IMR-90 (cell line): ENCODE measurements around the gene CD28. TPM values are rescaled to one million over a fixed set of nuclear protein-coding genes. Genes with fewer than 3 reads are reported as not detected.

Experiments used
- ATAC-seq: fragments of 200-7000 bp; cut with Tn5 transposase; 2 replicates; pipeline ENCODE4 v1.9.1; 2020; ENCODE audit warnings: low read depth, mild to moderate bottlenecking, moderate library complexity
- BruUV-seq: library from RNA; stranded (reverse); fragments of 400-500 nt; replicated peaks from 2 replicates; lab custom pipeline; 2021; lab: Mats Ljungman, UMichigan
- CTCF ChIA-PET: fragments of 300-600 bp; formaldehyde crosslinking; extraction: SDS; loops from one replicate; lab custom pipeline; 2021; ENCODE audit warnings: antibody characterized with exemption; lab: Yijun Ruan, JAX
- POLR2A ChIA-PET: fragments of 300-600 bp; sonication (Branson Sonifier 250); formaldehyde crosslinking; loops from one replicate; lab custom pipeline; 2022; ENCODE audit warnings: antibody characterized with exemption; ENCODE audit not compliant: unreplicated experiment; lab: Charles Lee
- DNase-seq: peaks from one replicate; pipeline ENCODE4 v3.0.0; 2013
- H2AFZ ChIP-seq: replicated peaks from 2 replicates; pipeline ENCODE3; 2013; ENCODE audit warnings: low read length, mild to moderate bottlenecking; ENCODE audit not compliant: poor library complexity
- H2AK5ac ChIP-seq: 2 replicates; pipeline ENCODE4 v1.6.1; 2013; ENCODE audit warnings: low read depth, low read length, inconsistent platforms
- H2AK9ac ChIP-seq: replicated peaks from 2 replicates; pipeline ENCODE3; 2013; ENCODE audit warnings: mild to moderate bottlenecking, low read depth, low read length, moderate library complexity; ENCODE audit not compliant: poor library complexity
- H2BK120ac ChIP-seq: 2 replicates; pipeline ENCODE4 v1.6.1; 2013; ENCODE audit warnings: low read depth, low read length, inconsistent platforms
- H2BK15ac ChIP-seq: 3 replicates; pipeline ENCODE4 v1.6.1; 2013; ENCODE audit warnings: low read depth, low read length, inconsistent platforms
- H2BK20ac ChIP-seq: 2 replicates; pipeline ENCODE4 v1.6.1; 2013; ENCODE audit warnings: low read depth, mild to moderate bottlenecking, inconsistent platforms, low read length, moderate library complexity
- H2BK5ac ChIP-seq: 2 replicates; pipeline ENCODE4 v1.6.1; 2013; ENCODE audit warnings: mild to moderate bottlenecking, low read depth, low read length, inconsistent platforms; ENCODE audit not compliant: poor library complexity, severe bottlenecking
- H3K14ac ChIP-seq: replicated peaks from 2 replicates; pipeline ENCODE4 v1.6.1; 2013; ENCODE audit warnings: low read depth, low read length, inconsistent platforms
- H3K18ac ChIP-seq: 2 replicates; pipeline ENCODE4 v1.6.1; 2013; ENCODE audit warnings: low read depth, low read length, control low read depth
- H3K23ac ChIP-seq: 2 replicates; pipeline ENCODE4 v1.6.1; 2013; ENCODE audit warnings: low read depth, low read length, inconsistent platforms
- H3K27ac ChIP-seq: 2 replicates; pipeline ENCODE4 v1.5.1; 2013; ENCODE audit warnings: mild to moderate bottlenecking, control low read depth, low read length; ENCODE audit not compliant: insufficient read depth
- H3K27me3 ChIP-seq: 2 replicates; pipeline ENCODE4 v1.6.1; 2013; ENCODE audit warnings: low read length; ENCODE audit not compliant: control insufficient read depth, insufficient read depth
- H3K36me3 ChIP-seq: 2 replicates; pipeline ENCODE4 v1.6.1; 2013; ENCODE audit warnings: low read length, mixed read lengths; ENCODE audit not compliant: control insufficient read depth, insufficient read depth
- H3K4ac ChIP-seq: 2 replicates; pipeline ENCODE4 v1.6.1; 2013; ENCODE audit warnings: low read depth, low read length, inconsistent platforms
- H3K4me1 ChIP-seq: 2 replicates; pipeline ENCODE4 v1.6.1; 2013; ENCODE audit warnings: low read length, mixed read lengths; ENCODE audit not compliant: control insufficient read depth, insufficient read depth
- H3K4me2 ChIP-seq: 2 replicates; pipeline ENCODE4 v1.6.1; 2013; ENCODE audit warnings: low read depth, mild to moderate bottlenecking, control low read depth, low read length, moderate library complexity
- H3K4me3 ChIP-seq: 2 replicates; pipeline ENCODE4 v1.5.1; 2013; ENCODE audit warnings: low read depth, mild to moderate bottlenecking, control low read depth, low read length, moderate library complexity; ENCODE audit not compliant: insufficient read depth
- H3K56ac ChIP-seq: 2 replicates; pipeline ENCODE4 v1.6.1; 2013; ENCODE audit warnings: low read length, inconsistent platforms; ENCODE audit not compliant: insufficient read depth; ENCODE audit errors: extremely low read depth
- H3K79me1 ChIP-seq, 2 experiments: 2 replicates each; pipeline ENCODE4 v1.6.1; 2013; ENCODE audit warnings: low read length in 2 of 2, inconsistent platforms in 1 of 2, low read depth in 1 of 2
- H3K9ac ChIP-seq: 2 replicates; pipeline ENCODE4 v1.6.1; 2013; ENCODE audit warnings: low read depth, low read length, control low read depth
- H3K9me1 ChIP-seq: 2 replicates; pipeline ENCODE4 v1.6.1; 2013; ENCODE audit warnings: low read length, inconsistent platforms; ENCODE audit not compliant: insufficient read depth
- H3K9me3 ChIP-seq: 2 replicates; pipeline ENCODE4 v1.6.1; 2013; ENCODE audit warnings: low read length; ENCODE audit not compliant: control insufficient read depth, insufficient read depth
- H4K20me1 ChIP-seq: 2 replicates; pipeline ENCODE4 v1.6.1; 2013; ENCODE audit warnings: low read length, inconsistent platforms; ENCODE audit not compliant: insufficient read depth
- H4K5ac ChIP-seq: 2 replicates; pipeline ENCODE4 v1.6.1; 2013; ENCODE audit warnings: mild to moderate bottlenecking, low read depth, low read length, control low read depth
- H4K8ac ChIP-seq, 2 experiments: 2 replicates each; pipeline ENCODE4 v1.6.1; 2013; ENCODE audit warnings: low read depth in 2 of 2, low read length in 2 of 2, control low read depth in 1 of 2, inconsistent platforms in 1 of 2
- H4K91ac ChIP-seq: 2 replicates; pipeline ENCODE4 v1.6.1; 2013; ENCODE audit warnings: low read depth, low read length, inconsistent platforms; ENCODE audit not compliant: insufficient read depth
- CEBPB ChIP-seq: IDR thresholded peaks from 2 replicates; pipeline ENCODE4 v1.6.1; 2012; ENCODE audit warnings: low read depth, low read length, improper control_type of control experiment
- RAD21 ChIP-seq: IDR thresholded peaks from 2 replicates; pipeline ENCODE4 v1.6.1; 2012; ENCODE audit warnings: low read length, improper control_type of control experiment
- RFX5 ChIP-seq: IDR thresholded peaks from 2 replicates; pipeline ENCODE4 v1.8.0; 2012; ENCODE audit warnings: low read depth, mild to moderate bottlenecking, low read length, moderate library complexity
- USF2 ChIP-seq: fragments of 150-350 bp; IDR thresholded peaks from 2 replicates; pipeline ENCODE4 v1.6.1; 2017; ENCODE audit warnings: mild to moderate bottlenecking, antibody characterized with exemption, low read length, low read depth
- WGBS, 2 experiments: methylation state at CpG; one replicate each; pipeline versions ENCODE4 v1.1.5 to v1.1.7; 2013; ENCODE audit warnings: missing lambda C conversion rate in 2 of 2; ENCODE audit not compliant: insufficient read length in 1 of 2; ENCODE audit errors: extremely low coverage in 2 of 2; 5-methylcytosine and 5-hydroxymethylcytosine counted together
- dilution Hi-C: fragments of 300-500 bp; cut with HindIII; formaldehyde crosslinking; loops from one replicate; pipeline ENCODE4 v1.14.3; 2018; ENCODE audit warnings: low sequenced_read_pairs; ENCODE audit not compliant: unreplicated experiment
- in situ Hi-C: fragments of 300-500 bp; cut with MboI; formaldehyde crosslinking; loops from 3 replicates; pipeline ENCODE4 v1.14.3; 2019; ENCODE audit warnings: low sequenced_read_pairs, inconsistent platforms, mixed read lengths
- intact Hi-C: fragments of 100-400 bp; cut with micrococcal nuclease; formaldehyde crosslinking; loops from 2 replicates; pipeline ENCODE4 v1.10.0; 2022
- polyA plus RNA-seq, 3 experiments: library from polyadenylated mRNA; depleted of rRNA; stranded (reverse); fragments of >200 nt; gene quantifications; 2 replicates each; pipeline ENCODE4 v1.2.3, GENCODE V29; 2012; ENCODE audit warnings: low replicate concordance in 1 of 3
- total RNA-seq: library from RNA; depleted of rRNA; stranded (reverse); fragments of >200 nt; gene quantifications from 2 replicates; pipeline ENCODE4 v1.2.3, GENCODE V29; 2012

The CD28 gene
- total and polyA plus RNA-seq, 2 of the 4 experiments (the other 2 are of a cell fraction), result not detected

GRCh38 chr2:203688798-203689197 is 17.6 kb upstream of the CD28 start:
- CTCF ChIA-PET, result no interaction called here
- no peak overlapping the region for H4K5ac ChIP-seq
- in situ Hi-C loops, result no loop called here
- ATAC-seq, result peak; percentile 18
- H4K91ac ChIP-seq, result no peak overlapping the region
- intact Hi-C loops, result loop anchor here (5.0 kb wide), 1 partner anchor 94 kb away; no protein-coding TSS in a partner anchor
- dilution Hi-C loops, result no loop called here
- H3K9me3 ChIP-seq, result no peaks in the 10 kb centered on the region
- H3K4me2 ChIP-seq, result no peak overlapping the region
- H3K9me1 ChIP-seq, result peaks cover 17% of the 10 kb centered on the region
- H3K4me1 ChIP-seq, result peaks cover 22% of the 10 kb centered on the region
- H2BK5ac ChIP-seq, result no peak overlapping the region
- no peaks in the 10 kb centered on the region for H4K20me1 ChIP-seq
- peak overlapping the region; percentile 22 for H3K14ac ChIP-seq
- no peaks in the 10 kb centered on the region for H3K79me1 ChIP-seq
- H3K23ac ChIP-seq, result no peak overlapping the region
- H3K4me3 ChIP-seq, result no peak overlapping the region
- H3K36me3 ChIP-seq, result no peaks in the 10 kb centered on the region
- DNase-seq, result peak; percentile 78
- H2AK5ac ChIP-seq, result no peak overlapping the region
- TF ChIP-seq USF2, result no peak
- 0 out of 2 replicates have a peak, but pooled peaks have one; percentile 12 for TF ChIP-seq RFX5
- no peak for TF ChIP-seq RAD21
- peak; percentile 77 for TF ChIP-seq CEBPB
- H4K8ac ChIP-seq, result no peak overlapping the region
- H2BK15ac ChIP-seq, result no peak overlapping the region
- H3K9ac ChIP-seq, result no peak overlapping the region
- WGBS, 2 experiments, result no CpG with 5 or more reads among the region's 4 CpGs
- peak overlapping the region; percentile 44; the same call in 1 of the 2 replicates for H2BK20ac ChIP-seq
- BruUV-seq, result no TSS peak
- no peaks in the 10 kb centered on the region for H3K27me3 ChIP-seq
- no peak overlapping the region for H3K56ac ChIP-seq
- POLR2A ChIA-PET, result no interaction called here
- H3K27ac ChIP-seq, result no peak overlapping the region
- peak overlapping the region; percentile 13 for H2AFZ ChIP-seq
- H2BK120ac ChIP-seq, result peak overlapping the region; percentile 11; the same call in 1 of the 2 replicates
- H2AK9ac ChIP-seq, result no peak overlapping the region
- H3K4ac ChIP-seq, result peak overlapping the region; percentile 17; the same call in 1 of the 2 replicates
- no peak overlapping the region for H3K18ac ChIP-seq
